Upper lobe of right lung (tissue), 1 donor: ENCODE measurements around the gene CLCN5. TPM values are rescaled to one million over a fixed set of nuclear protein-coding genes. Genes with fewer than 3 reads are reported as not detected.

Experiments
- ATAC-seq: fragments of 200-7000 bp; cut with Tn5 transposase; one replicate; pipeline ENCODE4 v1.9.1; 2020; ENCODE audit warnings: mild to moderate bottlenecking, moderate library complexity
- DNase-seq: peaks from one replicate; pipeline ENCODE4 v3.0.0-alpha.2; 2020
- H3K27ac ChIP-seq: fragments of 200-600 bp; one replicate; pipeline ENCODE4 v1.8.0; 2022
- H3K27me3 ChIP-seq: fragments of 200-600 bp; one replicate; pipeline ENCODE4 v1.8.0; 2022; ENCODE audit warnings: mild to moderate bottlenecking
- H3K36me3 ChIP-seq: fragments of 200-600 bp; one replicate; pipeline ENCODE4 v1.8.0; 2022
- H3K4me1 ChIP-seq: fragments of 200-600 bp; one replicate; pipeline ENCODE4 v1.8.0; 2022
- H3K4me3 ChIP-seq: fragments of 200-600 bp; one replicate; pipeline ENCODE4 v1.8.0; 2022; ENCODE audit warnings: mild to moderate bottlenecking
- H3K9me3 ChIP-seq: fragments of 200-600 bp; one replicate; pipeline ENCODE4 v1.8.0; 2022
- intact Hi-C: fragments of 100-400 bp; cut with DNase I; formaldehyde crosslinking; loops from one replicate; pipeline ENCODE4 v1.11.0; 2022
- total RNA-seq: library from RNA; stranded (reverse); fragmentation: NEBNext Ultra II Directional; extraction: Animal tissue kit (Norgen Biotek cat#: 25700); gene quantifications from one replicate; pipeline ENCODE4 v1.2.1, GENCODE V29; 2021
- TF ChIP-seq, protein P1 (sequence below): fragments of 200-600 bp; IDR thresholded peaks from one replicate; pipeline ENCODE4 v1.8.0; 2022; ENCODE audit warnings: antibody characterized with exemption
- donor health status: DM: no; HTN: yes; CAD: no; lungs with severe emphysema.

The CLCN5 gene
- total RNA-seq, 1 donor from 2014 or later = 12.2 TPM

DNA sequence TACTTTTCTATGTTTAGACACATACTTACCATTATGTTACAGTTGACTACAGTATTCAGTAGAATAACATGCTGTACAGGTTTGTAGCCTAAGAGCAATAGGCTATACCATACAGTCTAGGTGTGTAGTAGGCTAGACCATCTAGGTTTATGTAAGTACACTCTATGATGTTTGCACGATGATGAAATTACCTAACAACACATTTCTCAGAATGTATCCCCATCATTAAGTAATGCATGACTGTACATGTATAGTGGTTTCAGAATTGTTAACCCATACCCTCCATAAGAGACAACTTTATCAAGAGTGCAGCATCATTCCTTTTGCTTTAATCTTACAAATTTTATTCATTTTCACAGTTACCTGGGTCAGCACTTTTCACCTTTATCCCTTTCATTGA, 126.8 kb downstream of the CLCN5 start:
- TF ChIP-seq, protein P1, sequence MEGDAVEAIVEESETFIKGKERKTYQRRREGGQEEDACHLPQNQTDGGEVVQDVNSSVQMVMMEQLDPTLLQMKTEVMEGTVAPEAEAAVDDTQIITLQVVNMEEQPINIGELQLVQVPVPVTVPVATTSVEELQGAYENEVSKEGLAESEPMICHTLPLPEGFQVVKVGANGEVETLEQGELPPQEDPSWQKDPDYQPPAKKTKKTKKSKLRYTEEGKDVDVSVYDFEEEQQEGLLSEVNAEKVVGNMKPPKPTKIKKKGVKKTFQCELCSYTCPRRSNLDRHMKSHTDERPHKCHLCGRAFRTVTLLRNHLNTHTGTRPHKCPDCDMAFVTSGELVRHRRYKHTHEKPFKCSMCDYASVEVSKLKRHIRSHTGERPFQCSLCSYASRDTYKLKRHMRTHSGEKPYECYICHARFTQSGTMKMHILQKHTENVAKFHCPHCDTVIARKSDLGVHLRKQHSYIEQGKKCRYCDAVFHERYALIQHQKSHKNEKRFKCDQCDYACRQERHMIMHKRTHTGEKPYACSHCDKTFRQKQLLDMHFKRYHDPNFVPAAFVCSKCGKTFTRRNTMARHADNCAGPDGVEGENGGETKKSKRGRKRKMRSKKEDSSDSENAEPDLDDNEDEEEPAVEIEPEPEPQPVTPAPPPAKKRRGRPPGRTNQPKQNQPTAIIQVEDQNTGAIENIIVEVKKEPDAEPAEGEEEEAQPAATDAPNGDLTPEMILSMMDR = no peak
- DNase-seq (no peak), ATAC-seq (no peak)
- Histone ChIP-seq H3K9me3 (no peaks in the 10 kb centered on the region), H3K4me1 (no peaks in the 10 kb centered on the region), H3K27ac (no peak overlapping the region), H3K36me3 (no peaks in the 10 kb centered on the region), H3K4me3 (no peak overlapping the region), H3K27me3 (no peaks in the 10 kb centered on the region)
- intact Hi-C loops = no loop called here

DNA sequence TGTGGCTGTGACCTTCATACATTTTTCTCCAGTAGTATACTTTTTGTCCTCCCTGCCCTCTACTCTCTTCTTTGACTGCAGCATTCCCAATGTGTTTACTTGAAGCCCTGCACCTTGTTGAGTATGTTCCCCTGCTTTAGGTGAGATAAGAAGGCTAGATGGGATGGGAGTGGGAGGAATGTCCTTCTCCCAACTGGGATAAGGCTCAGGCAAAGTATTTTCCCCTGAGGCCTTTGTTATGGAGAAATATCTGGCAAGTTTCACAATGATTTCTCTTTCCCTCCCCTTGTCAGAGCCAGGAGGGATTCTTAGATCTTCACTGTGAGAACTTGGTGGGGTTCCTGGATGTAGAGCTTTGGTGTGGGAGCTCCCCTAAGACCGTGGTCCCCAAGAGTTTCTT, 131.8 kb downstream of the CLCN5 start:
- no peaks in the 10 kb centered on the region for H3K9me3 ChIP-seq
- DNase-seq = no peak
- H3K4me3 ChIP-seq = no peak overlapping the region
- H3K36me3 ChIP-seq = no peaks in the 10 kb centered on the region
- no peak for ATAC-seq
- TF ChIP-seq, protein P1 = no peak
- intact Hi-C loops = no loop called here
- H3K4me1 ChIP-seq = no peaks in the 10 kb centered on the region
- H3K27ac ChIP-seq = no peak overlapping the region
- H3K27me3 ChIP-seq = no peaks in the 10 kb centered on the region

DNA sequence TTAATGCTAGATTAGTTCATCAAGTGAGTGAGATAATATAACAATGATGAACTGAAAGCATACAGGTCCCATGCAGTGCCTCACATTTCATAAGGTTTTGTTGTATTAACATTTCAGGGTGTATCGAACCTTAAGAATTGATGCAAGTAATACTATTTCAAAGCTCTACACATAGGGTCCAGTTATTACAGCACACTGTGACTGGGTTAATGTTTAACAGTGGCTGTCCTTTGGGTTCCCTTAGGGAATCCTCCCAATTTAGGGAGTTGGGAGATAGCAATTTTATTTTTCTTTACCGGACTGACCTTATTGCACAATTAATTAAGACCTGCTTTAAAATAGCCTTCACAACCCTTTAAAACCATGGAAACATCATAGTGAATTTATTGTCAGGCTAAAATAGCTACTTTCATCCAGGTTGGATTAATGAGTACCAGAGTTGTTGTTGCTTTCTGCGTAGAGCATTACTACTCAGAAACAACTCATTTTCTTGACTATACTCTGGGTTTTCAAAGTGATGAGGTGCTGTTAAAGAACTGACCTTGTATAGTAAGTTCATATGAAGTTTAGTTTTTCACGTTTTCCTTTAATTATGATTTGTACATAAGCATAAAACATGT, 144.0 kb downstream of the CLCN5 start:
- no peak for DNase-seq
- no peaks in the 10 kb centered on the region for H3K4me1 ChIP-seq
- ATAC-seq = no peak
- no peak overlapping the region for H3K4me3 ChIP-seq
- no peak overlapping the region for H3K27ac ChIP-seq
- intact Hi-C loops = no loop called here
- no peaks in the 10 kb centered on the region for H3K36me3 ChIP-seq
- no peaks in the 10 kb centered on the region for H3K27me3 ChIP-seq
- H3K9me3 ChIP-seq = no peaks in the 10 kb centered on the region
- TF ChIP-seq, protein P1 = no peak

DNA sequence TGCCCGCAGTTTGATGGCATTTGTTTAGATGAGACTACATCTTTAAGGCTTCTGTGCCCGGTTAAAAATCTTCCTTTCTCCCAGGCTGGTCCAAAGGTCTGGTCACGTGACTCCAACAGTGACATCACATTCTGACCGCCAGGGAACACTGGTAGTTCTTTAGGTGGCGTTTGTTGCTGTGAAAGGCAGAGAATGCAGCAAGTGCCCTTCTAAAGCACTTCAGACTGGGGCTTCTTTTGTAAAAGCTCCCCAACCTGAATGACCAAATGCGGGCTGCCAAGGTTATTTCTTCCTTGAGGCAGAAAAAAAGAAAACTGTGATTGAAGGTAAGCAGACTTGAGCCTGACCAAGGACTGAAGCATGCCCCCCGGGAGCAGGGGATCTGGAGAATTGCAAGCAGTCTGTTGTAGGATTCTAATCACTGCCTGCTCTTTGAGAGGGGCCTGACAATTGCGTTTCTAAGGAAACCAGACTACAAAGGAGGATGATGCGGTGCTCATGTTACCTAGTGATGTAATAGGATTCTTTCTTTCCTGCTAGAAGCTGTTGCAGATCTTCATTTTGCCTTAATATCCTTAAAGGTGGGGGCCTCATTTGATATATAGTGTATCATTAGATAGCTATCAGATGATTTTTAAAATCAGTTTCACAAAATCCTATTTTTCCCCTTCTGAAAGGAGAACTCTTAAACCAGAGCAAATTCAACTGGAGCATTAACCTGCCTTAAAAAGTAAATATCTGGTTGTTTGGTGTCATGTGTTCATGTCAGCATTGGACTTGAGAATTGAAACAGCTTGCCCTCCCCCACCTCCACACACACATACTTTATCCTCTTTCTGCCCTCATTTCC, 145.3 kb downstream of the CLCN5 start:
- TF ChIP-seq, protein P1 = no peak
- Histone ChIP-seq H3K36me3 (no peaks in the 10 kb centered on the region), H3K27me3 (no peaks in the 10 kb centered on the region), H3K4me3 (no peak overlapping the region), H3K4me1 (no peaks in the 10 kb centered on the region), H3K9me3 (no peaks in the 10 kb centered on the region), H3K27ac (no peak overlapping the region)
- intact Hi-C loops = no loop called here
- ATAC-seq (peak; percentile 66), DNase-seq (no peak)

DNA sequence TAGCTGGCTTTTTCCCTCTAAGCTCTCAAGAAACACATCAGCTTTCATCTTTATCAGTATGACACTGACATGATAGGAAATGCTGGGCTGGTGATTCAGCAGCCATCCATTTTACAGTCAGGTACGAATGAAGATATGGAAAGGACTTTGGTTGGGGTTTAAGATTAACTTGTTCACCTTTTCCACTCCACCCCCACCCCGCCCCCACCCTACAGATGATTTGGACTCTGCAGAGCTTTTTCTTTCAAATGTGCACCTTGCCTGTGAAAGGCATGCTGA, 145.8 kb downstream of the CLCN5 start:
- H3K9me3 ChIP-seq = no peaks in the 10 kb centered on the region
- no peaks in the 10 kb centered on the region for H3K4me1 ChIP-seq
- ATAC-seq (no peak), DNase-seq (no peak)
- intact Hi-C loops = no loop called here
- no peak overlapping the region for H3K27ac ChIP-seq
- TF ChIP-seq, protein P1 = no peak
- no peaks in the 10 kb centered on the region for H3K36me3 ChIP-seq
- no peaks in the 10 kb centered on the region for H3K27me3 ChIP-seq
- H3K4me3 ChIP-seq = no peak overlapping the region
